HepG2 (cell line): Measurements from ENCODE around the gene TOR4A. TPM values are rescaled to one million over a fixed set of nuclear protein-coding genes. Genes with fewer than 3 reads are reported as not detected.

Experiments
- ATAC-seq: fragments of 200-7000 bp; cut with Tn5 transposase; 3 replicates; pipeline ENCODE4 v1.9.1; 2020; ENCODE audit warnings: mild to moderate bottlenecking, moderate library complexity
- BruUV-seq: library from RNA; stranded (reverse); fragments of 400-500 nt; replicated peaks from 2 replicates; lab custom pipeline; 2021; lab: Mats Ljungman, UMichigan
- CTCF ChIA-PET: fragments of 300-600 bp; formaldehyde crosslinking; extraction: SDS; loops from one replicate; lab custom pipeline; 2021; ENCODE audit warnings: low total read pairs, inconsistent platforms, low intra/inter-chr PET ratio; lab: Yijun Ruan, JAX
- POLR2A ChIA-PET: fragments of 350-600 bp; sonication (Branson Sonifier 250); formaldehyde crosslinking; loops from one replicate; lab custom pipeline; 2020; ENCODE audit warnings: antibody characterized with exemption, inconsistent platforms; lab: Yijun Ruan, JAX
- DNase-seq: peaks from one replicate; pipeline ENCODE4 v3.0.0-alpha.2; 2015; ENCODE audit warnings: low spot score
- FAIRE-seq: peaks from 3 replicates; lab custom pipeline; 2011; peaks lifted over from hg19 to GRCh38; lab: Jason Lieb, UNC
- H2AFZ ChIP-seq: one replicate; pipeline ENCODE4 v1.6.1; 2011; ENCODE audit warnings: low read length, inconsistent platforms
- H3K27ac ChIP-seq: fragments of 300-600 bp; 3 replicates; pipeline ENCODE4 v1.8.0; 2011; ENCODE audit warnings: mixed run types, mild to moderate bottlenecking, mixed read lengths, low read length, inconsistent platforms; ENCODE audit not compliant: insufficient read depth; ENCODE audit errors: extremely low read length
- H3K27me3 ChIP-seq, 2 experiments: fragments of 200-600 bp in 1 of 2; 2 replicates in 1 of 2; 3 replicates in 1 of 2; pipeline versions ENCODE4 v1.6.0 to v1.8.0; 2011; ENCODE audit warnings: low read length in 2 of 2, mild to moderate bottlenecking in 2 of 2, moderate library complexity in 2 of 2, inconsistent platforms in 1 of 2; ENCODE audit not compliant: insufficient read depth in 2 of 2, control insufficient read depth in 1 of 2
- H3K36me3 ChIP-seq, 2 experiments: fragments of 200-600 bp in 1 of 2; replicated peaks in 1 of 2; 2 replicates in 1 of 2; 3 replicates in 1 of 2; pipeline versions ENCODE4 v1.5.1 to v1.8.0; 2011; ENCODE audit warnings: low read length in 2 of 2, inconsistent platforms in 1 of 2; ENCODE audit not compliant: insufficient read depth in 2 of 2, control insufficient read depth in 1 of 2
- H3K4me1 ChIP-seq: 2 replicates; pipeline ENCODE4 v1.5.1; 2012; ENCODE audit warnings: low read length, inconsistent platforms; ENCODE audit not compliant: insufficient read depth
- H3K4me2 ChIP-seq: 2 replicates; pipeline ENCODE4 v1.6.0; 2011; ENCODE audit warnings: low read depth, low read length, inconsistent platforms
- H3K4me3 ChIP-seq, 3 experiments: fragments of 200-600 bp in 1 of 3; sonication (generic), shearing (Covaris generic) in 1 of 3; replicated peaks in 1 of 3; 2 replicates each; pipeline ENCODE4 v1.5.1; 2011 to 2016; ENCODE audit warnings: low read length in 3 of 3, inconsistent platforms in 2 of 3, low read depth in 2 of 3, mild to moderate bottlenecking in 2 of 3, control low read depth in 1 of 3, mixed read lengths in 1 of 3; ENCODE audit not compliant: insufficient read depth in 1 of 3
- H3K79me2 ChIP-seq: one replicate; pipeline ENCODE4 v1.6.1; 2011; ENCODE audit warnings: low read length, inconsistent platforms; ENCODE audit not compliant: insufficient read depth
- H3K9ac ChIP-seq: 2 replicates; pipeline ENCODE4 v1.6.0; 2011; ENCODE audit warnings: mild to moderate bottlenecking, low read depth, low read length, inconsistent platforms; ENCODE audit not compliant: insufficient read depth
- H3K9me3 ChIP-seq: 2 replicates; pipeline ENCODE4 v1.5.1; 2012; ENCODE audit warnings: mild to moderate bottlenecking, low read length
- H4K20me1 ChIP-seq: 2 replicates; pipeline ENCODE4 v1.6.0; 2011; ENCODE audit warnings: inconsistent platforms, mild to moderate bottlenecking, low read length, moderate library complexity; ENCODE audit not compliant: insufficient read depth
- ATAD3A ChIP-seq: sonication (generic); formaldehyde crosslinking; IDR thresholded peaks from 2 replicates; pipeline ENCODE4 v1.4.0; 2020; ENCODE audit warnings: missing genetic modification reagents
- BRD4 ChIP-seq: sonication (generic); formaldehyde crosslinking; IDR thresholded peaks from 2 replicates; pipeline ENCODE4 v1.4.0; 2020; ENCODE audit warnings: missing genetic modification reagents
- EHMT2 ChIP-seq: fragments of 200-600 bp; sonication (generic); IDR thresholded peaks from 2 replicates; pipeline ENCODE4 v1.7.0; 2017; ENCODE audit warnings: antibody characterized with exemption, low read depth, low read length, borderline replicate concordance
- FOXJ3 ChIP-seq: sonication (generic); formaldehyde crosslinking; IDR thresholded peaks from 2 replicates; pipeline ENCODE4 v1.4.0; 2020; ENCODE audit warnings: missing genetic modification reagents, mild to moderate bottlenecking, borderline replicate concordance
- HNRNPL ChIP-seq: fragments of 200-400 bp; formaldehyde crosslinking; IDR thresholded peaks from 2 replicates; pipeline ENCODE4 v1.6.1; 2017; ENCODE audit warnings: mild to moderate bottlenecking, low read depth, low read length
- HNRNPLL ChIP-seq: fragments of 200-400 bp; formaldehyde crosslinking; IDR thresholded peaks from 2 replicates; pipeline ENCODE4 v1.6.1; 2017; ENCODE audit warnings: mild to moderate bottlenecking, low read depth, low read length; ENCODE audit not compliant: poor library complexity, severe bottlenecking
- MIER2 ChIP-seq: IDR thresholded peaks from 2 replicates; pipeline ENCODE4 v1.6.1; 2016; ENCODE audit warnings: missing biosample characterization, missing genetic modification reagents
- PITX1 ChIP-seq: sonication (generic); formaldehyde crosslinking; IDR thresholded peaks from 2 replicates; pipeline ENCODE4 v1.5.1; 2020; ENCODE audit warnings: mild to moderate bottlenecking, missing genetic modification reagents
- SP5 ChIP-seq: IDR thresholded peaks from 2 replicates; pipeline ENCODE4 v1.6.1; 2016; ENCODE audit warnings: low read depth, borderline replicate concordance
- TEAD2 ChIP-seq: sonication (generic); formaldehyde crosslinking; IDR thresholded peaks from 2 replicates; pipeline ENCODE4 v1.9.0; 2021; ENCODE audit warnings: missing genetic modification reagents
- ZBTB25 ChIP-seq: IDR thresholded peaks from 2 replicates; pipeline ENCODE4 v1.6.1; 2018; ENCODE audit warnings: missing genetic modification reagents
- ZHX1 ChIP-seq: sonication (generic); formaldehyde crosslinking; IDR thresholded peaks from 2 replicates; pipeline ENCODE4 v1.8.1; 2022; ENCODE audit warnings: low read depth, mild to moderate bottlenecking, missing genetic modification reagents
- ZNF503 ChIP-seq: sonication (generic); formaldehyde crosslinking; IDR thresholded peaks from 2 replicates; pipeline ENCODE4 v1.4.0; 2020; ENCODE audit warnings: missing genetic modification reagents
- ZNF576 ChIP-seq: sonication (generic); formaldehyde crosslinking; IDR thresholded peaks from 2 replicates; pipeline ENCODE4 v1.4.0; 2020; ENCODE audit warnings: mild to moderate bottlenecking, missing genetic modification reagents
- ZNF768 ChIP-seq: sonication (generic); formaldehyde crosslinking; IDR thresholded peaks from 2 replicates; pipeline ENCODE4 v1.4.0; 2020; ENCODE audit warnings: missing genetic modification reagents
- WGBS: methylation state at CpG from one replicate; pipeline ENCODE4 v1.1.6; 2017; ENCODE audit warnings: low lambda C conversion rate; 5-methylcytosine and 5-hydroxymethylcytosine counted together
- in situ Hi-C: cut with HindIII; loops from 2 replicates; pipeline ENCODE4 v1.10.0; 2017; ENCODE audit warnings: low pct_unique_long_range_greater_than_20kb; ENCODE audit not compliant: extremely low pct_ligation_motif_present
- intact Hi-C: fragments of 100-400 bp; cut with micrococcal nuclease; formaldehyde crosslinking; loops from one replicate; pipeline ENCODE4 v1.10.0; 2022; ENCODE audit not compliant: unreplicated experiment
- polyA plus RNA-seq, 8 experiments: library from polyadenylated mRNA; depleted of rRNA in 3 of 8; stranded (reverse) in 7 of 8; unstranded in 1 of 8; fragments of >200 nt; fragmentation: Illumina TruSeq in 4 of 8; extraction: Trizol in 4 of 8; gene quantifications; 2 replicates each; pipeline versions ENCODE4 v1.2.1 to v1.2.3, GENCODE V29; 2011 to 2016; ENCODE audit warnings: low read depth in 4 of 8, missing spikeins in 1 of 8, mixed read lengths in 1 of 8; ENCODE audit not compliant: insufficient read depth in 1 of 8
- total RNA-seq, 5 experiments: library from RNA; depleted of rRNA; stranded (reverse); fragments of >200 nt; fragmentation: Illumina TruSeq; extraction: Trizol; gene quantifications; 2 replicates each; pipeline ENCODE4 v1.2.3, GENCODE V29; 2016; ENCODE audit warnings: low read depth in 1 of 5

Gene TOR4A
- total and polyA plus RNA-seq, 2 of the 13 experiments (the other 11 are each of a cell fraction or from before 2014, with no cell fraction given), result 11.1 to 14.2 TPM

- Histone ChIP-seq H3K9me3 (no peaks in the 10 kb centered on the region), H3K27me3 (peaks cover 14 to 74% of the 10 kb centered on the region in 2 experiments), H3K4me3 (peak overlapping the region in 1 of 3 experiments; percentile 27; a peak in 1 of 6 replicates), H4K20me1 (no peaks in the 10 kb centered on the region), H3K4me2 (peak overlapping the region; percentile 18; the same call in 1 of the 2 replicates), H3K79me2 (no peaks in the 10 kb centered on the region), H2AFZ (no peak overlapping the region), H3K9ac (no peak overlapping the region; the same call in 1 of the 2 replicates), H3K36me3 (no peaks in the 10 kb centered on the region), H3K4me1 (peaks cover 66% of the 10 kb centered on the region), H3K27ac (no peak overlapping the region)
- ChIA-PET POLR2A (interaction anchor here (1.2 kb wide), 1 partner anchor 27 kb away, joined by 3 read pairs; no protein-coding TSS in a partner anchor), CTCF (no interaction called here)
- ATAC-seq, result no peak
- no CpG with 5 or more reads among the region's 22 CpGs for WGBS
- in situ Hi-C loops, result no loop called here
- BruUV-seq, result no TSS peak
- no peak for FAIRE-seq
- intact Hi-C loops, result loop anchor here (10.0 kb wide), 1 partner anchor 101 kb away; no protein-coding TSS in a partner anchor
- TF ChIP-seq FOXJ3 (CRISPR knock-in tag), result no peak
- no peak for TF ChIP-seq ZHX1
- peak; percentile 20 for TF ChIP-seq HNRNPLL
- no peak for TF ChIP-seq ATAD3A (CRISPR knock-in tag)
- TF ChIP-seq BRD4, result no peak
- no peak for TF ChIP-seq ZBTB25 (CRISPR knock-in tag)
- TF ChIP-seq ZNF503 (CRISPR knock-in tag), result no peak
- TF ChIP-seq EHMT2, result no peak
- TF ChIP-seq SP5 (CRISPR knock-in tag), result no peak
- TF ChIP-seq MIER2 (CRISPR knock-in tag), result no peak
- no peak for TF ChIP-seq ZNF576 (CRISPR knock-in tag)
- peak; percentile 79; the same call in 1 of the 2 replicates for TF ChIP-seq ZNF768 (CRISPR knock-in tag)
- no peak for TF ChIP-seq TEAD2 (CRISPR knock-in tag)
- peak; percentile 68; the same call in 1 of the 2 replicates for TF ChIP-seq HNRNPL
- TF ChIP-seq PITX1 (CRISPR knock-in tag), result no peak
- no peak for DNase-seq
These were observed 26.4 kb downstream of the TOR4A start for GRCh38 chr9:137303893-137304382.
